Kidney (tissue), 14 donors: ENCODE data around the gene CANX. TPM values are rescaled to one million over a fixed set of nuclear protein-coding genes. Genes with fewer than 3 reads are reported as not detected.

Experiments
- DNase-seq, 5 donors: peaks; one replicate each; pipeline ENCODE4 v3.0.0-alpha.2; 2013 to 2020
- FAIRE-seq: peaks from 2 replicates; lab custom pipeline; 2012; peaks lifted over from hg19 to GRCh38; lab: Jason Lieb, UNC
- H3K27ac ChIP-seq, 2 donors: one replicate each; pipeline ENCODE4 v1.7.0; 2013; ENCODE audit warnings: low read depth in 2 of 2, low read length in 2 of 2, inconsistent platforms in 1 of 2
- H3K27me3 ChIP-seq: one replicate; pipeline ENCODE4 v1.7.1; 2013; ENCODE audit warnings: low read length, inconsistent platforms; ENCODE audit not compliant: control insufficient read depth, insufficient read depth
- H3K36me3 ChIP-seq, 3 donors: one replicate each; pipeline versions ENCODE4 v1.7.0 to v1.7.1; 2013; ENCODE audit warnings: low read length in 3 of 3, control low read depth in 1 of 3, inconsistent platforms in 1 of 3; ENCODE audit not compliant: insufficient read depth in 3 of 3, control insufficient read depth in 2 of 3
- H3K4me1 ChIP-seq, 3 donors: one replicate each; pipeline versions ENCODE4 v1.7.0 to v1.7.1; 2013; ENCODE audit warnings: low read length in 3 of 3, inconsistent platforms in 1 of 3, low read depth in 1 of 3; ENCODE audit not compliant: control insufficient read depth in 2 of 3, insufficient read depth in 2 of 3
- H3K4me3 ChIP-seq, 3 donors: one replicate each; pipeline versions ENCODE4 v1.7.0 to v1.8.1; 2013; ENCODE audit warnings: low read length in 3 of 3, control low read depth in 1 of 3, inconsistent platforms in 1 of 3
- H3K9ac ChIP-seq, 3 donors: one replicate each; pipeline versions ENCODE4 v1.7.0 to v1.7.1; 2013; ENCODE audit warnings: low read length in 3 of 3, control low read depth in 1 of 3, inconsistent platforms in 1 of 3
- H3K9me3 ChIP-seq, 3 donors: one replicate each; pipeline versions ENCODE4 v1.7.0 to v1.7.1; 2013; ENCODE audit warnings: low read length in 3 of 3, control low read depth in 1 of 3, inconsistent platforms in 1 of 3; ENCODE audit not compliant: control insufficient read depth in 2 of 3, insufficient read depth in 1 of 3
- CTCF ChIP-seq: IDR thresholded peaks from 3 replicates; pipeline ENCODE4 v1.5.1; 2012; ENCODE audit warnings: mild to moderate bottlenecking, moderate library complexity, borderline replicate concordance; ENCODE audit not compliant: insufficient read depth; ENCODE audit errors: extremely low read depth
- intact Hi-C: fragments of 100-400 bp; cut with DNase I; formaldehyde crosslinking; loops from one replicate; pipeline ENCODE4 v1.11.1; 2022
- polyA plus RNA-seq: library from polyadenylated mRNA; stranded (reverse); fragments of 350-450 nt; fragmentation: Illumina TruSeq; extraction: RNeasy Lipid Tissue Mini Kit (QIAGEN cat#74804); gene quantifications from one replicate; pipeline ENCODE4 v1.2.3, GENCODE V29; 2014; ENCODE audit warnings: low read depth, low replicate concordance; ENCODE audit not compliant: insufficient read depth
- total RNA-seq: library from RNA; stranded (reverse); fragmentation: NEBNext Ultra II Directional; extraction: Animal tissue kit (Norgen Biotek cat#: 25700); gene quantifications from one replicate; pipeline ENCODE4 v1.2.1, GENCODE V29; 2021
- donor health status: control.
- donor health status: control.
- donor health status: control.
- donor health status: control.
- donor health status: control.
- donor health status: DM: yes; HTN: yes; CAD: no.
- donor health status: Normal renal cell carcinoma (clear cell type).

Gene CANX
- total and polyA plus RNA-seq, 2 donors from 2014 or later = 208 to 824 TPM

GRCh38 chr5:179697993-179698934, 503 bp upstream of the CANX start:
- Histone ChIP-seq H3K27me3 (no peaks in the 10 kb centered on the region), H3K4me3 (peak overlapping the region; percentile 60 to 84 (median 82)), H3K9me3 (no peaks in the 10 kb centered on the region), H3K36me3 (peaks cover 0 to 2% (median 0%) of the 10 kb centered on the region in 3 donors), H3K4me1 (peaks cover 0 to 10% (median 2%) of the 10 kb centered on the region in 3 donors), H3K9ac (peak overlapping the region; percentile 33 to 95 (median 77)), H3K27ac (peak overlapping the region; percentile 93 to 97)
- intact Hi-C loops = no loop called here
- peak; percentile 100 for DNase-seq
- FAIRE-seq = peak; percentile 52
- no peak for TF ChIP-seq CTCF

GRCh38 chr5:179699616-179700237, 960 bp downstream of the CANX start:
- intact Hi-C loops = no loop called here
- peak in 3 of 5 donors; percentile 15 to 59 (median 44) for DNase-seq

GRCh38 chr5:179700401-179700918, 1.7 kb downstream of the CANX start:
- no peak overlapping the region for H3K27ac ChIP-seq
- no peak for FAIRE-seq
- H3K9ac ChIP-seq = peak overlapping the region in 2 of 3 donors; percentile 10 to 17
- H3K4me3 ChIP-seq = peak overlapping the region; percentile 36 to 89 (median 82)
- no peaks in the 10 kb centered on the region for H3K27me3 ChIP-seq
- DNase-seq = peak in 3 of 5 donors; percentile 24 to 59 (median 49)
- TF ChIP-seq CTCF = no peak
- intact Hi-C loops = no loop called here
- peaks cover 0 to 2% (median 0%) of the 10 kb centered on the region in 3 donors for H3K36me3 ChIP-seq
- H3K4me1 ChIP-seq = peaks cover 0 to 10% (median 2%) of the 10 kb centered on the region in 3 donors
- H3K9me3 ChIP-seq = no peaks in the 10 kb centered on the region

More at GRCh38 chr5:179699616-179700237, 960 bp downstream of the CANX start:
- no peak for TF ChIP-seq CTCF
- FAIRE-seq = no peak
- Histone ChIP-seq H3K9me3 (no peaks in the 10 kb centered on the region), H3K4me1 (peaks cover 0 to 10% (median 2%) of the 10 kb centered on the region in 3 donors), H3K4me3 (peak overlapping the region; percentile 82 to 92 (median 89)), H3K9ac (peak overlapping the region; percentile 48 to 97 (median 80)), H3K36me3 (peaks cover 0 to 2% (median 0%) of the 10 kb centered on the region in 3 donors), H3K27ac (peak overlapping the region; percentile 89 to 97), H3K27me3 (no peaks in the 10 kb centered on the region)
